K562 (cell line): ENCODE measurements around the gene NOD1.

Source experiments
- DPF2 ChIP-seq: fragments of 450-650 bp; IDR thresholded peaks from 2 replicates; pipeline ENCODE4 v1.6.1; 2016
- ESRRA ChIP-seq: fragments of 450-650 bp; IDR thresholded peaks from 2 replicates; pipeline ENCODE4 v1.6.1; 2014; ENCODE audit warnings: low read depth, mild to moderate bottlenecking, moderate library complexity, borderline replicate concordance
- GABPB1 ChIP-seq: sonication (generic); formaldehyde crosslinking; IDR thresholded peaks from 2 replicates; pipeline ENCODE4 v1.8.0; 2022; ENCODE audit warnings: mild to moderate bottlenecking, missing genetic modification reagents
- NFIC ChIP-seq: fragments of 450-650 bp; IDR thresholded peaks from 2 replicates; pipeline ENCODE4 v1.6.1; 2017; ENCODE audit warnings: mild to moderate bottlenecking, inconsistent platforms
- POLR2AphosphoS5 ChIP-seq: IDR thresholded peaks from 2 replicates; pipeline ENCODE4 v1.6.1; 2011; ENCODE audit warnings: mild to moderate bottlenecking, low read depth, low read length, moderate library complexity; ENCODE audit not compliant: control insufficient read depth, insufficient read depth
- POLR2G ChIP-seq: fragments of 200-400 bp; formaldehyde crosslinking; IDR thresholded peaks from 2 replicates; pipeline ENCODE4 v1.6.1; 2017; ENCODE audit warnings: low read depth, mild to moderate bottlenecking, antibody characterized with exemption, low read length, moderate library complexity
- SREBF1 ChIP-seq: fragments of 150-350 bp; IDR thresholded peaks from 2 replicates; pipeline ENCODE4 v1.6.1; 2014; ENCODE audit warnings: antibody characterized with exemption, low read depth, low read length, borderline replicate concordance
- ZNF507 ChIP-seq: conservative IDR thresholded peaks from 2 replicates; pipeline ENCODE4 v1.6.1; 2017; ENCODE audit warnings: missing genetic modification characterization, missing compliant biosample characterization
- TF ChIP-seq, protein P1 (sequence below): fragments of 450-650 bp; IDR thresholded peaks from 2 replicates; pipeline ENCODE4 v1.6.1; 2018; ENCODE audit not compliant: partially characterized antibody

DNA sequence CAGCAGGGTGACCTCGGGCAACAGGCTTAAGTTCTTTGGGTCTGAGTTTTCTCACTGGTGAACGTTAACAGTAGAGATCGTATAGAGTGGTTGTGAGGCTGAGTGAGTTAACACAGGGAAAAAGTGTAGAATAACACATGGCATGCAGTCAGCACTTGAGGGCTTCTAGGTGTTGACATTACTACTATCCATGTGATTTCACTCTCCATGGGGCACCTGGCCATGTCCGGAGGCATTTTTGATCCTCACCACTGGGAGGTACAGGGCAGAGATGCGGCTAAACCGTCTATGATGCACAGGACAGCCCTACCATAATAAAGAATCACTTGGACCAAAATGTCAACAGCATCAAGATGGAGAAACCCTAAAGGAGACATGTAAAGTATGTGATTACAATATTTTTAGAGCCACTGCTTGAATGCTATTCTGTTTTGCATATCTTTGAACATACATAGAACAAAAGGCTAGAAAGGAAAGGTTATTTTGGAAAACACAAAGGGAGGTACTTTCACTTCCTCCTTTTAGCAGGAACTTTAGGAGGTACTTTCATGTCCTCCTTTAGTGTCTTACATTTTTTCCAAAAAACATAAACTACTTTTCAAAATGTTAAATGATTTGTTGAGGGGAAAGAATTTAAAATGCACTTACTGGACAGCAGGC lies 44.3 kb downstream of the NOD1 start:
- TF ChIP-seq ZNF507 (tag): no peak
- TF ChIP-seq GABPB1 (CRISPR knock-in tag): no peak
- TF ChIP-seq ESRRA: no peak
- TF ChIP-seq NFIC: no peak
- TF ChIP-seq POLR2G: no peak
- no peak for TF ChIP-seq POLR2AphosphoS5
- TF ChIP-seq, protein P1, sequence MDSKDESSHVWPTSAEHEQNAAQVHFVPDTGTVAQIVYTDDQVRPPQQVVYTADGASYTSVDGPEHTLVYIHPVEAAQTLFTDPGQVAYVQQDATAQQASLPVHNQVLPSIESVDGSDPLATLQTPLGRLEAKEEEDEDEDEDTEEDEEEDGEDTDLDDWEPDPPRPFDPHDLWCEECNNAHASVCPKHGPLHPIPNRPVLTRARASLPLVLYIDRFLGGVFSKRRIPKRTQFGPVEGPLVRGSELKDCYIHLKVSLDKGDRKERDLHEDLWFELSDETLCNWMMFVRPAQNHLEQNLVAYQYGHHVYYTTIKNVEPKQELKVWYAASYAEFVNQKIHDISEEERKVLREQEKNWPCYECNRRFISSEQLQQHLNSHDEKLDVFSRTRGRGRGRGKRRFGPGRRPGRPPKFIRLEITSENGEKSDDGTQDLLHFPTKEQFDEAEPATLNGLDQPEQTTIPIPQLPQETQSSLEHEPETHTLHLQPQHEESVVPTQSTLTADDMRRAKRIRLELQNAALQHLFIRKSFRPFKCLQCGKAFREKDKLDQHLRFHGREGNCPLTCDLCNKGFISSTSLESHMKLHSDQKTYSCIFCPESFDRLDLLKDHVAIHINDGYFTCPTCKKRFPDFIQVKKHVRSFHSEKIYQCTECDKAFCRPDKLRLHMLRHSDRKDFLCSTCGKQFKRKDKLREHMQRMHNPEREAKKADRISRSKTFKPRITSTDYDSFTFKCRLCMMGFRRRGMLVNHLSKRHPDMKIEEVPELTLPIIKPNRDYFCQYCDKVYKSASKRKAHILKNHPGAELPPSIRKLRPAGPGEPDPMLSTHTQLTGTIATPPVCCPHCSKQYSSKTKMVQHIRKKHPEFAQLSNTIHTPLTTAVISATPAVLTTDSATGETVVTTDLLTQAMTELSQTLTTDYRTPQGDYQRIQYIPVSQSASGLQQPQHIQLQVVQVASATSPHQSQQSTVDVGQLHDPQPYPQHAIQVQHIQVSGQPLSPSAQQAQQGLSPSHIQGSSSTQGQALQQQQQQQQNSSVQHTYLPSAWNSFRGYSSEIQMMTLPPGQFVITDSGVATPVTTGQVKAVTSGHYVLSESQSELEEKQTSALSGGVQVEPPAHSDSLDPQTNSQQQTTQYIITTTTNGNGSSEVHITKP: no peak
- no peak for TF ChIP-seq SREBF1
- no peak for TF ChIP-seq DPF2
